ENCODE results near the gene TSEN34. TPM values are rescaled to one million over a fixed set of nuclear protein-coding genes. Genes with fewer than 3 reads are reported as not detected.

Gene TSEN34
- polyA plus RNA-seq, 1 of the 3 experiments (the other 2 are of a cell fraction), result 82.1 TPM

DNA sequence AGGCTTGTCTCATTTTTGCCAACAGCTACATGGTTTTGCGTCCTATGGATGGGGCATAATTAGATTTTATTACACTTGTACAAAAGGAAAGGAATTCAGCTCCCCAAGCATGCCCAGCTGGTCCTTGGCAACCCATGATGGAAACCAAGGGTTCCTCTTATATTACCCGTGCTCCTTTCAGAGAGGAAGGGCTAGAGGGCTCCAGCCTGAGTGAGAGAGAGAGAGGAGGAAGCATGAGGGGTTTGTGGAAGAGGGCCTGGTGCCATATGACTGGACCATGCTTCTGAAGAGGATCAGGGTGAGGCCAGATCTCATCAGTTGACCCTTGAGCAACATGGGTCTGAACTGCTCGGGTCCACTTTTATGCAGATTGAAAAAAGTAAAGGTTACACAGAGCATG, 6.0 kb downstream of the TSEN34 start (continued):
- TF ChIP-seq, protein P1, sequence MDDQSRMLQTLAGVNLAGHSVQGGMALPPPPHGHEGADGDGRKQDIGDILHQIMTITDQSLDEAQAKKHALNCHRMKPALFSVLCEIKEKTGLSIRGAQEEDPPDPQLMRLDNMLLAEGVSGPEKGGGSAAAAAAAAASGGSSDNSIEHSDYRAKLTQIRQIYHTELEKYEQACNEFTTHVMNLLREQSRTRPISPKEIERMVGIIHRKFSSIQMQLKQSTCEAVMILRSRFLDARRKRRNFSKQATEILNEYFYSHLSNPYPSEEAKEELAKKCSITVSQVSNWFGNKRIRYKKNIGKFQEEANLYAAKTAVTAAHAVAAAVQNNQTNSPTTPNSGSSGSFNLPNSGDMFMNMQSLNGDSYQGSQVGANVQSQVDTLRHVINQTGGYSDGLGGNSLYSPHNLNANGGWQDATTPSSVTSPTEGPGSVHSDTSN (IDR thresholded peaks at IDR 0.05), result no peak
- TF ChIP-seq EP300 (IDR thresholded peaks at IDR 0.05; ENCODE audit: borderline replicate concordance in 1 of 2, low read depth in 1 of 2, low read length in 1 of 2) (no peak), NFIC (IDR thresholded peaks at IDR 0.05; ENCODE audit: borderline replicate concordance) (no peak), SIN3A (IDR thresholded peaks at IDR 0.05; ENCODE audit: borderline replicate concordance, low read depth, low read length) (no peak), MXI1 (IDR thresholded peaks at IDR 0.05; ENCODE audit: low read depth, low read length) (no peak)
- TF ChIP-seq, protein P2, sequence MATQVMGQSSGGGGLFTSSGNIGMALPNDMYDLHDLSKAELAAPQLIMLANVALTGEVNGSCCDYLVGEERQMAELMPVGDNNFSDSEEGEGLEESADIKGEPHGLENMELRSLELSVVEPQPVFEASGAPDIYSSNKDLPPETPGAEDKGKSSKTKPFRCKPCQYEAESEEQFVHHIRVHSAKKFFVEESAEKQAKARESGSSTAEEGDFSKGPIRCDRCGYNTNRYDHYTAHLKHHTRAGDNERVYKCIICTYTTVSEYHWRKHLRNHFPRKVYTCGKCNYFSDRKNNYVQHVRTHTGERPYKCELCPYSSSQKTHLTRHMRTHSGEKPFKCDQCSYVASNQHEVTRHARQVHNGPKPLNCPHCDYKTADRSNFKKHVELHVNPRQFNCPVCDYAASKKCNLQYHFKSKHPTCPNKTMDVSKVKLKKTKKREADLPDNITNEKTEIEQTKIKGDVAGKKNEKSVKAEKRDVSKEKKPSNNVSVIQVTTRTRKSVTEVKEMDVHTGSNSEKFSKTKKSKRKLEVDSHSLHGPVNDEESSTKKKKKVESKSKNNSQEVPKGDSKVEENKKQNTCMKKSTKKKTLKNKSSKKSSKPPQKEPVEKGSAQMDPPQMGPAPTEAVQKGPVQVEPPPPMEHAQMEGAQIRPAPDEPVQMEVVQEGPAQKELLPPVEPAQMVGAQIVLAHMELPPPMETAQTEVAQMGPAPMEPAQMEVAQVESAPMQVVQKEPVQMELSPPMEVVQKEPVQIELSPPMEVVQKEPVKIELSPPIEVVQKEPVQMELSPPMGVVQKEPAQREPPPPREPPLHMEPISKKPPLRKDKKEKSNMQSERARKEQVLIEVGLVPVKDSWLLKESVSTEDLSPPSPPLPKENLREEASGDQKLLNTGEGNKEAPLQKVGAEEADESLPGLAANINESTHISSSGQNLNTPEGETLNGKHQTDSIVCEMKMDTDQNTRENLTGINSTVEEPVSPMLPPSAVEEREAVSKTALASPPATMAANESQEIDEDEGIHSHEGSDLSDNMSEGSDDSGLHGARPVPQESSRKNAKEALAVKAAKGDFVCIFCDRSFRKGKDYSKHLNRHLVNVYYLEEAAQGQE (IDR thresholded peaks at IDR 0.05; ENCODE audit: low read depth, low read length), result no peak

DNA sequence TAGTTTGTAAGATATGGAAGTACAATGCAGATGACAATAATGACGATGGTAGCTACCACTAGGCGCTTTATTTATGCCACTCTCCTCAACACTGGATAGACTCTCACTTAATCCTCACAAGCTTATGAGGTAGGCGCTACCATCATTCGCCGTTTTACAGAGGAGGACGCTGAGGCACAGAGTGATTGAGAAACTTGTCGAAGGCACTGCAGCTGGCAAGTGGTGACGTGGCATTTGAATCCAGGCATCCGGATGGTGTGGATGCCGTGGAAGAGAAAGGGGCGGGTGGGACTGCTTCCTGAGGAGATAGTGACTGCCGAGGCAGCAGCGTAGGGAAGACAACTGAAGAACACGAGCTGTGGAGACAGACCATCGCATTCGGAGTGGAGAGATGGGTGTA, 8.3 kb downstream of the TSEN34 start:
- Histone ChIP-seq H3K4me2 (no peak overlapping the region), H3K36me3 (replicated peaks in 1 of 2; ENCODE audit: control insufficient read depth in 1 of 2, insufficient read depth in 2 of 2, low read length in 1 of 2) (peaks cover 29 to 40% of the 10 kb centered on the region in 2 experiments), H3K27ac (ENCODE audit: low read depth in 2 of 2, low read length in 1 of 2) (no peak overlapping the region), H3K4me1 (ENCODE audit: control insufficient read depth in 1 of 2, insufficient read depth in 2 of 2, low read depth in 1 of 2, low read length in 1 of 2) (peaks cover 25 to 30% of the 10 kb centered on the region in 2 experiments), H3K9me2 (no peaks in the 10 kb centered on the region), H3K79me2 (ENCODE audit: insufficient read depth) (peaks cover 44% of the 10 kb centered on the region), H3F3A (replicated peaks; ENCODE audit: insufficient read depth) (peaks cover 20% of the 10 kb centered on the region), H2AFZ (ENCODE audit: low read depth) (no peak overlapping the region), H3K9ac (no peak overlapping the region), H4K20me1 (ENCODE audit: insufficient read depth) (peaks cover 34% of the 10 kb centered on the region), H3K27me3 (ENCODE audit: insufficient read depth) (no peaks in the 10 kb centered on the region), H3K9me3 (no peaks in the 10 kb centered on the region), H3K4me3 (ENCODE audit: low read depth in 2 of 2, low read length in 1 of 2) (no peak overlapping the region)
- CTCF ChIA-PET, result no interaction called here
- POLR2A ChIA-PET, result interaction anchor here (3.4 to 4.8 kb wide), 2 partner anchors 9 to 11 kb away, joined by 27 to 50 read pairs; partner anchors contain the start of genes MBOAT7 and TSEN34
- 96% methylated on average over 16 of the region's 16 CpGs for WGBS (ENCODE audit: low lambda C conversion rate)
- no peak for DNase-seq
- no peak for TF ChIP-seq POLR2AphosphoS5 (IDR thresholded peaks at IDR 0.05; ENCODE audit: low read depth, low read length)
- no peak for TF ChIP-seq RCOR1 (IDR thresholded peaks at IDR 0.05; ENCODE audit: low read length)
- TF ChIP-seq FOXJ3 (CRISPR knock-in tag; IDR thresholded peaks at IDR 0.05), result no peak
- TF ChIP-seq, protein P3, sequence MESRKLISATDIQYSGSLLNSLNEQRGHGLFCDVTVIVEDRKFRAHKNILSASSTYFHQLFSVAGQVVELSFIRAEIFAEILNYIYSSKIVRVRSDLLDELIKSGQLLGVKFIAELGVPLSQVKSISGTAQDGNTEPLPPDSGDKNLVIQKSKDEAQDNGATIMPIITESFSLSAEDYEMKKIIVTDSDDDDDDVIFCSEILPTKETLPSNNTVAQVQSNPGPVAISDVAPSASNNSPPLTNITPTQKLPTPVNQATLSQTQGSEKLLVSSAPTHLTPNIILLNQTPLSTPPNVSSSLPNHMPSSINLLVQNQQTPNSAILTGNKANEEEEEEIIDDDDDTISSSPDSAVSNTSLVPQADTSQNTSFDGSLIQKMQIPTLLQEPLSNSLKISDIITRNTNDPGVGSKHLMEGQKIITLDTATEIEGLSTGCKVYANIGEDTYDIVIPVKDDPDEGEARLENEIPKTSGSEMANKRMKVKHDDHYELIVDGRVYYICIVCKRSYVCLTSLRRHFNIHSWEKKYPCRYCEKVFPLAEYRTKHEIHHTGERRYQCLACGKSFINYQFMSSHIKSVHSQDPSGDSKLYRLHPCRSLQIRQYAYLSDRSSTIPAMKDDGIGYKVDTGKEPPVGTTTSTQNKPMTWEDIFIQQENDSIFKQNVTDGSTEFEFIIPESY (IDR thresholded peaks at IDR 0.05; ENCODE audit: borderline replicate concordance, low read depth), result no peak
- TF ChIP-seq TEAD4 (IDR thresholded peaks at IDR 0.05; ENCODE audit: borderline replicate concordance, insufficient read depth), result no peak
